Left lung (tissue), 10 donors: ENCODE results near the gene LMF1. TPM values are rescaled to one million over a fixed set of nuclear protein-coding genes. Genes with fewer than 3 reads are reported as not detected.
A peak's percentile ranks its signal among the peaks of the same experiment; 100 is the strongest.
"Not testable (repeated sequence)": the region's sequence is repeated elsewhere in the genome, so short reads cannot be mapped to it uniquely, and the experiment has no call there.

Experiments
- ATAC-seq: fragments of 200-7000 bp; cut with Tn5 transposase; one replicate; pipeline ENCODE4 v1.9.1; 2020; ENCODE audit warnings: moderate library complexity
- DNase-seq, 4 donors: peaks; one replicate each; pipeline ENCODE4 v3.0.0-alpha.2; 2013 to 2020
- H3K27ac ChIP-seq, 2 donors: fragments of 200-600 bp; sonication (generic) in 1 of 2; one replicate each; pipeline versions ENCODE4 v1.5.0 to v1.8.0; 2020 to 2021
- H3K27me3 ChIP-seq, 2 donors: fragments of 200-600 bp; sonication (generic) in 1 of 2; one replicate each; pipeline versions ENCODE4 v1.5.0 to v1.8.0; 2020 to 2021
- H3K36me3 ChIP-seq, 2 donors: fragments of 200-600 bp; sonication (generic) in 1 of 2; one replicate each; pipeline versions ENCODE4 v1.5.0 to v1.8.0; 2020 to 2021
- H3K4me1 ChIP-seq, 2 donors: fragments of 200-600 bp; one replicate each; pipeline ENCODE4 v1.8.0; 2021
- H3K4me3 ChIP-seq, 2 donors: fragments of 200-600 bp; sonication (generic) in 1 of 2; one replicate each; pipeline versions ENCODE4 v1.5.0 to v1.8.0; 2020 to 2021; ENCODE audit warnings: mild to moderate bottlenecking in 1 of 2
- H3K9me3 ChIP-seq, 2 donors: fragments of 200-600 bp; sonication (generic) in 1 of 2; one replicate each; pipeline versions ENCODE4 v1.5.0 to v1.8.0; 2020 to 2021
- CTCF ChIP-seq, 2 donors: fragments of 200-600 bp; sonication (generic) in 1 of 2; IDR thresholded peaks; one replicate each; pipeline versions ENCODE4 v1.5.0 to v1.8.0; 2021; ENCODE audit warnings: antibody characterized with exemption in 2 of 2
- intact Hi-C, 2 donors: fragments of 100-400 bp; cut with DNase I; formaldehyde crosslinking; loops; one replicate each; pipeline versions ENCODE4 v1.11.2 to v1.14.2; 2022
- polyA plus RNA-seq, 6 donors: library from polyadenylated mRNA; unstranded; fragments of 120-200 nt; gene quantifications; one replicate each; pipeline ENCODE4 v1.2.1, GENCODE V29; 2013; ENCODE audit not compliant: insufficient read length in 6 of 6
- total RNA-seq, 2 donors: library from RNA; stranded (reverse); fragmentation: NEBNext Ultra II Directional; extraction: Animal tissue kit (Norgen Biotek cat#: 25700); gene quantifications; one replicate each; pipeline ENCODE4 v1.2.1, GENCODE V29; 2021
- donor health status: DM: no; HTN: yes; CAD: no.
- donor health status: DM: no; HTN: no; CAD: no.

LMF1 gene
- total and polyA plus RNA-seq, 8 donors: 15.5 to 23.1 (median 20.4) TPM

- Histone ChIP-seq H3K27me3 (peaks cover 0 to 33% of the 10 kb centered on the region in 2 donors), H3K4me1 (no peaks in the 10 kb centered on the region), H3K9me3 (peaks cover 0 to 13% of the 10 kb centered on the region in 2 donors), H3K36me3 (no peaks in the 10 kb centered on the region), H3K27ac (no peak overlapping the region), H3K4me3 (no peak overlapping the region)
- no peak for TF ChIP-seq CTCF (IDR thresholded peaks at IDR 0.05)
- intact Hi-C loops: no loop called here
- DNase-seq (peak in 1 of 4 donors; percentile 61), ATAC-seq (no peak)
Measured at GRCh38 chr16:841455-842060, 129.2 kb downstream of the LMF1 start.

DNA sequence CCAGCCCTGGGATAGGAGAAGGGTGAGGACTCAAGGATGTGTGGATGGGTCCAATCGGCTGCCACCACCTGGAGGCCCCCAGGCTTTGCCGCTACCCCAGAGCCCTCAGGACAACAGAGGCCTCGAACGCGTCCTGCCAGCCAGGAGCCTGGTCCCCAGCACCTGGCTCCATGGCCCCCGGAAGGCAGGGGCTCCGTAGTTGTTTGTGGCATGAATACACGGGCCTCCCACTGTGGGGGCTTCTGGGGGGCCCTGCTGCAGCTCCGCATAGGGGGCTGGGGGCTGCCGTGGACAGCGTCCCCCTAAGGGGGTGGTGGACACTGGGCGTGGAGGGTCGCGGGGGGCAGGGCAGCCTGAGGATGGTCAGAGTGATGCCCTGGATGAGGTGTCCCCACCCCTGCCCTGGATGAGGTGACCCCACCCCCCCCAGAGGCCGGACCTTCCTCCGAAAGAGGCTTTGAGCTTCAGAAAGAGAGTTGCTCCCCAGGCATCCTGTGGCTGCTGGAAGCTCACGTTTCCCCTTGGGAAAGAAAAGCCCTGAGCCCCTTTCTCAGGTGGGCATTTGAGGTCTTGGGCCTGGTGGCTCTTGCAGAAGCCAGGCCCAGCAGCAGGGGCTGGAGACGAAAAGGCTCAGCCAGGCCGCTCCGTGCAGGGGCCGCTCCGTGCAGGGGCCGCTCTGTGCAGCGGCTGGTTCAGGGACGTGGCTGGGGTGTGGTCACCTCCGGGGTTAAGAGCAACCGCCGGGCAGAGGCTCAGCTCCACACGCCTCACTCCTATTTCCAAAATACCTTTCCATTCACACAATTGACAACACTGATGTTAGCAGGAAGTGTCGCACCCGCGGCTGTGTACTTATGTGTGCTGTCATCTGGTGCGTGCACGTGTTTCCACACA lies 130.0 kb downstream of the LMF1 start:
- H3K27me3 ChIP-seq: peaks cover 0 to 33% of the 10 kb centered on the region in 2 donors
- DNase-seq (peak in 1 of 4 donors; percentile 70), ATAC-seq (no peak)
- TF ChIP-seq CTCF (IDR thresholded peaks at IDR 0.05): no peak
- H3K36me3 ChIP-seq: no peaks in the 10 kb centered on the region
- no peaks in the 10 kb centered on the region for H3K4me1 ChIP-seq
- no peak overlapping the region for H3K27ac ChIP-seq
- peaks cover 0 to 20% of the 10 kb centered on the region in 2 donors for H3K9me3 ChIP-seq
- H3K4me3 ChIP-seq: no peak overlapping the region
- intact Hi-C loops: no loop called here

- intact Hi-C loops: no loop called here
- DNase-seq (peak in 1 of 4 donors; percentile 64), ATAC-seq (no peak)
- H3K4me1 ChIP-seq: no peaks in the 10 kb centered on the region
- no peak for TF ChIP-seq CTCF (IDR thresholded peaks at IDR 0.05)
- H3K27me3 ChIP-seq: peaks cover 0 to 33% of the 10 kb centered on the region in 2 donors
- no peak overlapping the region for H3K4me3 ChIP-seq
- H3K9me3 ChIP-seq: peaks cover 0 to 29% of the 10 kb centered on the region in 2 donors
- H3K36me3 ChIP-seq: no peaks in the 10 kb centered on the region
- H3K27ac ChIP-seq: no peak overlapping the region
Measured at GRCh38 chr16:839643-840408, 131.0 kb downstream of the LMF1 start.

- Histone ChIP-seq H3K4me3 (no peak overlapping the region), H3K36me3 (no peaks in the 10 kb centered on the region), H3K9me3 (peaks cover 0 to 30% of the 10 kb centered on the region in 2 donors), H3K4me1 (no peaks in the 10 kb centered on the region), H3K27ac (no peak overlapping the region), H3K27me3 (peaks cover 0 to 33% of the 10 kb centered on the region in 2 donors)
- intact Hi-C loops: no loop called here
- DNase-seq: no peak
- ATAC-seq: no peak
- TF ChIP-seq CTCF (IDR thresholded peaks at IDR 0.05): no peak
Measured at GRCh38 chr16:838741-839140, 132.0 kb downstream of the LMF1 start.

DNA sequence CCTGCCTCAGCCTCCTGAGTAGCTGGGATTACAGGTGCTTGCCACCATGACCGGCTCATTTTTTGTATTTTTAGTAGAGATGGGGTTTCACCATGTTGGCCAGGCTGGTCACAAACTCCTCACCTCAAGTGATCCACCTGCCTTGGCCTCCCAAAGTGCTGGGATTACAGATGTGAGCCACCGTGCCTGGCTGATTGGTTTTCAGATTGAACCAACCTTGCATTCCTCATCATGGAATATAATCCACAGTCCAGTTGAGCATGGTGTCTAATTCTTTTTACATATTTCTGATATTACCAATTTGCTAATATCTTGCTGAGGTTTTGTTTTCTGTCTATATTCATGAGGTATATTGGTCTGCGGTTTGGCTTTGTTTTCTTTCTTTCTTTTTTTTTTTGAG lies 134.0 kb downstream of the LMF1 start:
- ATAC-seq, DNase-seq, H3K4me1 ChIP-seq, H3K27ac ChIP-seq, H3K36me3 ChIP-seq, intact Hi-C loops, H3K4me3 ChIP-seq: not testable (repeated sequence)
- H3K27me3 ChIP-seq: peaks cover 0 to 39% of the 10 kb centered on the region in 2 donors
- peaks cover 0 to 30% of the 10 kb centered on the region in 2 donors for H3K9me3 ChIP-seq
